Kidney (tissue), 14 donors: Measurements from ENCODE around the gene ATP6V1G2. TPM values are rescaled to one million over a fixed set of nuclear protein-coding genes. Genes with fewer than 3 reads are reported as not detected.

Experiments used
- DNase-seq, 5 donors: peaks; one replicate each; pipeline ENCODE4 v3.0.0-alpha.2; 2013 to 2020
- FAIRE-seq: peaks from 2 replicates; lab custom pipeline; 2012; peaks lifted over from hg19 to GRCh38; lab: Jason Lieb, UNC
- H3K27ac ChIP-seq, 2 donors: one replicate each; pipeline ENCODE4 v1.7.0; 2013; ENCODE audit warnings: low read depth in 2 of 2, low read length in 2 of 2, inconsistent platforms in 1 of 2
- H3K27me3 ChIP-seq: one replicate; pipeline ENCODE4 v1.7.1; 2013; ENCODE audit warnings: low read length, inconsistent platforms; ENCODE audit not compliant: control insufficient read depth, insufficient read depth
- H3K36me3 ChIP-seq, 3 donors: one replicate each; pipeline versions ENCODE4 v1.7.0 to v1.7.1; 2013; ENCODE audit warnings: low read length in 3 of 3, control low read depth in 1 of 3, inconsistent platforms in 1 of 3; ENCODE audit not compliant: insufficient read depth in 3 of 3, control insufficient read depth in 2 of 3
- H3K4me1 ChIP-seq, 3 donors: one replicate each; pipeline versions ENCODE4 v1.7.0 to v1.7.1; 2013; ENCODE audit warnings: low read length in 3 of 3, inconsistent platforms in 1 of 3, low read depth in 1 of 3; ENCODE audit not compliant: control insufficient read depth in 2 of 3, insufficient read depth in 2 of 3
- H3K4me3 ChIP-seq, 3 donors: one replicate each; pipeline versions ENCODE4 v1.7.0 to v1.8.1; 2013; ENCODE audit warnings: low read length in 3 of 3, control low read depth in 1 of 3, inconsistent platforms in 1 of 3
- H3K9ac ChIP-seq, 3 donors: one replicate each; pipeline versions ENCODE4 v1.7.0 to v1.7.1; 2013; ENCODE audit warnings: low read length in 3 of 3, control low read depth in 1 of 3, inconsistent platforms in 1 of 3
- H3K9me3 ChIP-seq, 3 donors: one replicate each; pipeline versions ENCODE4 v1.7.0 to v1.7.1; 2013; ENCODE audit warnings: low read length in 3 of 3, control low read depth in 1 of 3, inconsistent platforms in 1 of 3; ENCODE audit not compliant: control insufficient read depth in 2 of 3, insufficient read depth in 1 of 3
- intact Hi-C: fragments of 100-400 bp; cut with DNase I; formaldehyde crosslinking; loops from one replicate; pipeline ENCODE4 v1.11.1; 2022
- polyA plus RNA-seq: library from polyadenylated mRNA; stranded (reverse); fragments of 350-450 nt; fragmentation: Illumina TruSeq; extraction: RNeasy Lipid Tissue Mini Kit (QIAGEN cat#74804); gene quantifications from one replicate; pipeline ENCODE4 v1.2.3, GENCODE V29; 2014; ENCODE audit warnings: low read depth, low replicate concordance; ENCODE audit not compliant: insufficient read depth
- total RNA-seq: library from RNA; stranded (reverse); fragmentation: NEBNext Ultra II Directional; extraction: Animal tissue kit (Norgen Biotek cat#: 25700); gene quantifications from one replicate; pipeline ENCODE4 v1.2.1, GENCODE V29; 2021
- TF ChIP-seq, protein P1 (sequence below): IDR thresholded peaks from 3 replicates; pipeline ENCODE4 v1.5.1; 2012; ENCODE audit warnings: mild to moderate bottlenecking, moderate library complexity, borderline replicate concordance; ENCODE audit not compliant: insufficient read depth; ENCODE audit errors: extremely low read depth
- donor health status: control.
- donor health status: control.
- donor health status: control.
- donor health status: control.
- donor health status: control.
- donor health status: DM: yes; HTN: yes; CAD: no.
- donor health status: Normal renal cell carcinoma (clear cell type).

ATP6V1G2 gene
- total and polyA plus RNA-seq, 2 donors from 2014 or later = 1.2 to 6.0 TPM

GRCh38 chr6:31525932-31526591 lies 20.3 kb downstream of the ATP6V1G2 start:
- FAIRE-seq = no peak
- Histone ChIP-seq H3K36me3 (peaks cover 4 to 13% (median 5%) of the 10 kb centered on the region in 3 donors), H3K9ac (no peak overlapping the region), H3K27ac (no peak overlapping the region), H3K9me3 (no peaks in the 10 kb centered on the region), H3K4me1 (peaks cover 0 to 7% (median 0%) of the 10 kb centered on the region in 3 donors), H3K27me3 (no peaks in the 10 kb centered on the region), H3K4me3 (no peak overlapping the region)
- DNase-seq = no peak
- intact Hi-C loops = no loop called here
- TF ChIP-seq, protein P1, sequence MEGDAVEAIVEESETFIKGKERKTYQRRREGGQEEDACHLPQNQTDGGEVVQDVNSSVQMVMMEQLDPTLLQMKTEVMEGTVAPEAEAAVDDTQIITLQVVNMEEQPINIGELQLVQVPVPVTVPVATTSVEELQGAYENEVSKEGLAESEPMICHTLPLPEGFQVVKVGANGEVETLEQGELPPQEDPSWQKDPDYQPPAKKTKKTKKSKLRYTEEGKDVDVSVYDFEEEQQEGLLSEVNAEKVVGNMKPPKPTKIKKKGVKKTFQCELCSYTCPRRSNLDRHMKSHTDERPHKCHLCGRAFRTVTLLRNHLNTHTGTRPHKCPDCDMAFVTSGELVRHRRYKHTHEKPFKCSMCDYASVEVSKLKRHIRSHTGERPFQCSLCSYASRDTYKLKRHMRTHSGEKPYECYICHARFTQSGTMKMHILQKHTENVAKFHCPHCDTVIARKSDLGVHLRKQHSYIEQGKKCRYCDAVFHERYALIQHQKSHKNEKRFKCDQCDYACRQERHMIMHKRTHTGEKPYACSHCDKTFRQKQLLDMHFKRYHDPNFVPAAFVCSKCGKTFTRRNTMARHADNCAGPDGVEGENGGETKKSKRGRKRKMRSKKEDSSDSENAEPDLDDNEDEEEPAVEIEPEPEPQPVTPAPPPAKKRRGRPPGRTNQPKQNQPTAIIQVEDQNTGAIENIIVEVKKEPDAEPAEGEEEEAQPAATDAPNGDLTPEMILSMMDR = no peak

GRCh38 chr6:31525553-31525931 lies 20.9 kb downstream of the ATP6V1G2 start:
- no peak for DNase-seq
- H3K4me3 ChIP-seq = no peak overlapping the region
- H3K9me3 ChIP-seq = no peaks in the 10 kb centered on the region
- FAIRE-seq = no peak
- no peak overlapping the region for H3K9ac ChIP-seq
- peaks cover 0 to 7% (median 0%) of the 10 kb centered on the region in 3 donors for H3K4me1 ChIP-seq
- intact Hi-C loops = no loop called here
- TF ChIP-seq, protein P1 = no peak
- H3K27me3 ChIP-seq = no peaks in the 10 kb centered on the region
- H3K27ac ChIP-seq = no peak overlapping the region
- peaks cover under 1 to 8% (median 2%) of the 10 kb centered on the region in 3 donors for H3K36me3 ChIP-seq

DNA sequence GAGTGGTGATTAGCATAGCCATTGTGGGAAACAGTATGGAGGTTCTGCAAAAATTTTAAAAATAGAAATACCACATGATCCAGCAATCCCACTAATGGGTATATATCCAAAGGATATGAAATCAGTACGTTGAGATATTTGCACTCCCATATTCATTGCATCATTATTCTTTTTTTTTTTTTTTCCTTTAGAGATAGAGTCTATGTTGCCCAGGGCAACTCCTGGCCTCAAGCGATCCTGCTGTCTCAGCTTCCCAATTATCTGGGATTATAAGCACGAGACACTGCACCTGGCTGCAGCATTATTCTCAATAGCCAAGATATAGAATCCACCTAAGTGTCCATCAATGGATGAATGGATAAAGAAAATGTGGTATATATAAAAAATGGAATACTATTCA lies 24.6 kb downstream of the ATP6V1G2 start:
- Histone ChIP-seq H3K36me3 (no peaks in the 10 kb centered on the region), H3K4me1 (no peaks in the 10 kb centered on the region), H3K4me3 (no peak overlapping the region), H3K9me3 (no peaks in the 10 kb centered on the region), H3K9ac (no peak overlapping the region), H3K27me3 (no peaks in the 10 kb centered on the region), H3K27ac (no peak overlapping the region)
- FAIRE-seq = no peak
- no peak for DNase-seq
- intact Hi-C loops = no loop called here
- TF ChIP-seq, protein P1 = no peak
